ENCODE data around the gene TMC4.

DNA sequence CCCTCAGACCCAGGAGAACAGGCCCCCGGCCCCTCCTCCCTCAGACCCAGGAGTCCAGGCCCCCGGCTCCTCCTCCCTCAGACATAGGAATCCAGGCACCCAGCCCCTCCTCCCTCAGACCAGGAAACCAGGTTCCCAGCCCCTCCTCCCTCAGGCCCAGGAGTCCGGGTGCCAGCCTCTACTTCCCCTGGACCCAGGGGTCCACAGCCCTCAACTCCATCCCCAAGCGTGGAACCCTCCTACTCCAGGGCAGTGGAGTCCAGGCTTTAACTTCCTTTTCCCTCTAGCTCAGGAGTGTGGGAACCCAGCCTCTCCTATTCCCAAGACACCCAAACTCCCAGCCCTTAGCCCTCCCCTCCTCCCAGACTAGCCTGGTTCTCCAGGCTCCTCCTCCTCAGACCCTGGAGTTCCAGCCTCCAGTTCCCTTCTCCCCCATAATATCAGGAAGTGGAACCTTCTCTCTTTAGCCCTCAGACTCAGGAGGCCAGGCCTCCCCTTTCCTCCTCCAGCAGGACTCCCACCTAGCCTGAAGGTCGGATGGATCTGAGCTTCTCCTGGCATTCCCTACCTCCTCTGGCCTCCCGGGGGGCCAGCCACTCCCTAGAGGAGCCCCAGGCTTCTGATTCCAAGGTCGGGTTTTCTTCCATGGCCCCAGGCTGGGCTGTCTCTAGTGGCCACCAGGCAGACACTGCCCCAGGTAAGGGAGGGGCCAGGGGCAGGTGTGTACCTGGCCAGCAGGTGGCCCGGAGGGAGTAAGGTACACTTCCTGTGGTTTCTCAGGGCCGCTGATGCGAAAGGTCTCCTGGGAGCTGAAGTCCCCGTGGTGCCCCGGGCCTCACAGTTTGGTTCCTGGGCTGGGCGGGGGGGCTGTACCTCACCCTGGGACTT lies at the start of gene TMC4:
- TF ChIP-seq, protein P1, sequence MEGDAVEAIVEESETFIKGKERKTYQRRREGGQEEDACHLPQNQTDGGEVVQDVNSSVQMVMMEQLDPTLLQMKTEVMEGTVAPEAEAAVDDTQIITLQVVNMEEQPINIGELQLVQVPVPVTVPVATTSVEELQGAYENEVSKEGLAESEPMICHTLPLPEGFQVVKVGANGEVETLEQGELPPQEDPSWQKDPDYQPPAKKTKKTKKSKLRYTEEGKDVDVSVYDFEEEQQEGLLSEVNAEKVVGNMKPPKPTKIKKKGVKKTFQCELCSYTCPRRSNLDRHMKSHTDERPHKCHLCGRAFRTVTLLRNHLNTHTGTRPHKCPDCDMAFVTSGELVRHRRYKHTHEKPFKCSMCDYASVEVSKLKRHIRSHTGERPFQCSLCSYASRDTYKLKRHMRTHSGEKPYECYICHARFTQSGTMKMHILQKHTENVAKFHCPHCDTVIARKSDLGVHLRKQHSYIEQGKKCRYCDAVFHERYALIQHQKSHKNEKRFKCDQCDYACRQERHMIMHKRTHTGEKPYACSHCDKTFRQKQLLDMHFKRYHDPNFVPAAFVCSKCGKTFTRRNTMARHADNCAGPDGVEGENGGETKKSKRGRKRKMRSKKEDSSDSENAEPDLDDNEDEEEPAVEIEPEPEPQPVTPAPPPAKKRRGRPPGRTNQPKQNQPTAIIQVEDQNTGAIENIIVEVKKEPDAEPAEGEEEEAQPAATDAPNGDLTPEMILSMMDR (conservative IDR thresholded peaks at IDR 0.05 in 1 of 2, IDR thresholded peaks at IDR 0.05 in 1 of 2; ENCODE audit: low read depth in 1 of 2, low read length in 2 of 2): no peak
- no peak for TF ChIP-seq EZH2 (IDR thresholded peaks at IDR 0.05; ENCODE audit: low read length, missing control alignments)
